Liver (tissue), 9 donors: ENCODE data around the gene ALK. TPM values are rescaled to one million over a fixed set of nuclear protein-coding genes. Genes with fewer than 3 reads are reported as not detected.

Experiments used
- DNase-seq: peaks from one replicate; pipeline ENCODE4 v3.0.0-alpha.2; 2017; ENCODE audit warnings: low spot score
- H3K27ac ChIP-seq, 2 donors: one replicate each; pipeline ENCODE4 v1.7.0; 2013; ENCODE audit warnings: inconsistent platforms in 2 of 2, low read length in 2 of 2, control low read depth in 1 of 2, low read depth in 1 of 2, mild to moderate bottlenecking in 1 of 2
- H3K27me3 ChIP-seq, 4 donors: one replicate each; pipeline versions ENCODE4 v1.6.1 to v1.7.0; 2013; ENCODE audit warnings: low read length in 3 of 4, inconsistent platforms in 1 of 4, mild to moderate bottlenecking in 1 of 4, moderate library complexity in 1 of 4; ENCODE audit not compliant: control insufficient read depth in 4 of 4, insufficient read depth in 4 of 4
- H3K36me3 ChIP-seq, 4 donors: one replicate each; pipeline versions ENCODE4 v1.6.1 to v1.7.0; 2013; ENCODE audit warnings: low read length in 3 of 4, mild to moderate bottlenecking in 3 of 4, low read depth in 1 of 4, moderate library complexity in 1 of 4; ENCODE audit not compliant: control insufficient read depth in 4 of 4, insufficient read depth in 3 of 4
- H3K4me1 ChIP-seq, 4 donors: one replicate each; pipeline versions ENCODE4 v1.6.1 to v1.7.0; 2013; ENCODE audit warnings: low read length in 3 of 4, mild to moderate bottlenecking in 3 of 4, moderate library complexity in 1 of 4; ENCODE audit not compliant: control insufficient read depth in 4 of 4, insufficient read depth in 4 of 4
- H3K4me3 ChIP-seq, 3 donors: one replicate each; pipeline versions ENCODE4 v1.6.1 to v1.7.0; 2013; ENCODE audit warnings: low read length in 3 of 3, control low read depth in 1 of 3, low read depth in 1 of 3, mild to moderate bottlenecking in 1 of 3
- H3K9ac ChIP-seq, 2 donors: one replicate each; pipeline ENCODE4 v1.7.0; 2013; ENCODE audit warnings: low read length in 2 of 2, mild to moderate bottlenecking in 2 of 2, moderate library complexity in 2 of 2, control low read depth in 1 of 2, low read depth in 1 of 2
- H3K9me3 ChIP-seq, 4 donors: one replicate each; pipeline versions ENCODE4 v1.6.1 to v1.7.0; 2013; ENCODE audit warnings: low read length in 3 of 4; ENCODE audit not compliant: control insufficient read depth in 4 of 4
- ATF3 ChIP-seq: IDR thresholded peaks from 2 replicates; pipeline ENCODE4 v1.6.1; 2016; ENCODE audit warnings: antibody characterized with exemption
- EGR1 ChIP-seq, 2 donors: IDR thresholded peaks; 2 replicates each; pipeline ENCODE4 v1.6.1; 2016 to 2018; ENCODE audit warnings: antibody characterized with exemption in 2 of 2, low read depth in 2 of 2
- FOXA1 ChIP-seq: IDR thresholded peaks from 2 replicates; pipeline ENCODE4 v1.6.1; 2016; ENCODE audit warnings: antibody characterized with exemption
- FOXA2 ChIP-seq: IDR thresholded peaks from 2 replicates; pipeline ENCODE4 v1.6.1; 2016; ENCODE audit warnings: antibody characterized with exemption
- GABPA ChIP-seq, 2 donors: IDR thresholded peaks in 1 of 2; conservative IDR thresholded peaks in 1 of 2; 2 replicates each; pipeline ENCODE4 v1.6.1; 2016; ENCODE audit warnings: antibody characterized with exemption in 2 of 2, mild to moderate bottlenecking in 1 of 2, moderate library complexity in 1 of 2
- HNF4A ChIP-seq, 2 donors: conservative IDR thresholded peaks; 2 replicates each; pipeline ENCODE4 v1.6.1; 2016; ENCODE audit warnings: antibody characterized with exemption in 2 of 2, mild to moderate bottlenecking in 2 of 2
- HNF4G ChIP-seq: IDR thresholded peaks from 2 replicates; pipeline ENCODE4 v1.6.1; 2016; ENCODE audit warnings: antibody characterized with exemption
- JUND ChIP-seq, 2 donors: IDR thresholded peaks; 2 replicates each; pipeline ENCODE4 v1.6.1; 2016; ENCODE audit warnings: antibody characterized with exemption in 2 of 2
- NR2F2 ChIP-seq: IDR thresholded peaks from 2 replicates; pipeline ENCODE4 v1.6.1; 2016; ENCODE audit warnings: antibody characterized with exemption
- RAD21 ChIP-seq, 2 donors: IDR thresholded peaks; 2 replicates each; pipeline ENCODE4 v1.6.1; 2016; ENCODE audit warnings: antibody characterized with exemption in 2 of 2, mild to moderate bottlenecking in 2 of 2
- RXRA ChIP-seq, 2 donors: IDR thresholded peaks; 2 replicates each; pipeline ENCODE4 v1.6.1; 2017 to 2018; ENCODE audit warnings: antibody characterized with exemption in 2 of 2, mild to moderate bottlenecking in 1 of 2
- SP1 ChIP-seq: IDR thresholded peaks from 2 replicates; pipeline ENCODE4 v1.6.1; 2018; ENCODE audit warnings: antibody characterized with exemption, mild to moderate bottlenecking
- TAF1 ChIP-seq: conservative IDR thresholded peaks from 2 replicates; pipeline ENCODE4 v1.6.1; 2016; ENCODE audit warnings: antibody characterized with exemption, mild to moderate bottlenecking
- YY1 ChIP-seq: IDR thresholded peaks from 2 replicates; pipeline ENCODE4 v1.6.1; 2016; ENCODE audit warnings: antibody characterized with exemption, mild to moderate bottlenecking
- ZBTB33 ChIP-seq: IDR thresholded peaks from 2 replicates; pipeline ENCODE4 v1.6.1; 2016; ENCODE audit warnings: antibody characterized with exemption
- WGBS: extraction: QIAGEN DNeasy Blood & Tissue Kit; methylation state at CpG from one replicate; pipeline ENCODE4 v1.1.7; 2013; 5-methylcytosine and 5-hydroxymethylcytosine counted together
- polyA plus RNA-seq, 2 donors: library from polyadenylated mRNA; stranded (reverse) in 1 of 2; unstranded in 1 of 2; fragments of 200-250 nt in 1 of 2; fragments of >200 nt in 1 of 2; fragmentation: Nextera tagmentation in 1 of 2; extraction: Ambion mirVana in 1 of 2; gene quantifications; one replicate each; pipeline versions ENCODE4 v1.2.1 to v1.2.3, GENCODE V29; 2013 to 2015
- total RNA-seq, 2 donors: library from RNA; depleted of rRNA; stranded (reverse); fragments of >200 nt; gene quantifications; one replicate each; pipeline ENCODE4 v1.2.3, GENCODE V29; 2014
- TF ChIP-seq, protein P1 (sequence below): IDR thresholded peaks from 2 replicates; pipeline ENCODE4 v1.6.1; 2016; ENCODE audit warnings: antibody characterized with exemption
- TF ChIP-seq, protein P2 (sequence below): IDR thresholded peaks from 2 replicates; pipeline ENCODE4 v1.6.1; 2016; ENCODE audit warnings: antibody characterized with exemption, mild to moderate bottlenecking
- TF ChIP-seq, protein P3 (sequence below): fragments of 150-350 bp; IDR thresholded peaks from 2 replicates; pipeline ENCODE4 v1.5.1; 2017; ENCODE audit warnings: improper control_type of control experiment, low read depth, low read length; ENCODE audit not compliant: missing input control
- donor health status: healthy.
- donor health status: healthy.
- donor health status: healthy.
- donor health status: healthy.
- donor health status: healthy.

Gene ALK
- total and polyA plus RNA-seq, 4 donors = under 0.01 TPM; not detected in 3

DNA sequence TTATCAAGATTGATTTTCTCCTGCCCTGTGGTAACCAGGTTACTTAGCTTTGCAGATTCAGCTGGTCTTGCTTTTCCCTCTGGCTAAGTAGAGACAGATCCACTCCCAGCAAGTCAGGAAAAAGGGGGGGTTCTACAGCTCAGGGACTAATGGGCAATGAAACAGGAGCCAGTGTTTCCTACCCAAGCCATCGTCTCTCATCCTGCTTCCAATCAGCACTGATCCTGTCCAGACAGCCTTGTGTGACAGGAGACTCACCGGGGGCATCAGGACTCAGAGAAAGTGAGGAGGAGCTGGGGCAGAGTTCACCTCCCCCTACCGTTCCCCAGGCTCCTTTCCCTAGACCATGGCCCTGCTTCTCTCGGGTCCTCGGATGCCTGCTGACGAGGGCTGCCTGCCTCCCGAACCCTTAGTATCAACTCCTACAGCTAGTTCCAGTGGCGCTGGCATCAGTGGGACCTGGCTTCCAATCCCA is 307.6 kb downstream of the ALK start:
- no peaks in the 10 kb centered on the region for H3K36me3 ChIP-seq
- peaks cover 0 to 8% (median 2%) of the 10 kb centered on the region in 4 donors for H3K4me1 ChIP-seq
- H3K27me3 ChIP-seq = no peaks in the 10 kb centered on the region
- no peak overlapping the region for H3K9ac ChIP-seq
- H3K9me3 ChIP-seq = no peaks in the 10 kb centered on the region
- no peak for DNase-seq
- 86% methylated on average over 8 of the region's 8 CpGs for WGBS
- no peak overlapping the region for H3K4me3 ChIP-seq
- H3K27ac ChIP-seq = no peak overlapping the region
- TF ChIP-seq HNF4G = no peak
- TF ChIP-seq RXRA (IDR thresholded peaks at IDR 0.05) = no peak
- no peak for TF ChIP-seq RAD21 (IDR thresholded peaks at IDR 0.05)
- TF ChIP-seq, protein P1, sequence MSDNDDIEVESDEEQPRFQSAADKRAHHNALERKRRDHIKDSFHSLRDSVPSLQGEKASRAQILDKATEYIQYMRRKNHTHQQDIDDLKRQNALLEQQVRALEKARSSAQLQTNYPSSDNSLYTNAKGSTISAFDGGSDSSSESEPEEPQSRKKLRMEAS = no peak
- TF ChIP-seq, protein P2, sequence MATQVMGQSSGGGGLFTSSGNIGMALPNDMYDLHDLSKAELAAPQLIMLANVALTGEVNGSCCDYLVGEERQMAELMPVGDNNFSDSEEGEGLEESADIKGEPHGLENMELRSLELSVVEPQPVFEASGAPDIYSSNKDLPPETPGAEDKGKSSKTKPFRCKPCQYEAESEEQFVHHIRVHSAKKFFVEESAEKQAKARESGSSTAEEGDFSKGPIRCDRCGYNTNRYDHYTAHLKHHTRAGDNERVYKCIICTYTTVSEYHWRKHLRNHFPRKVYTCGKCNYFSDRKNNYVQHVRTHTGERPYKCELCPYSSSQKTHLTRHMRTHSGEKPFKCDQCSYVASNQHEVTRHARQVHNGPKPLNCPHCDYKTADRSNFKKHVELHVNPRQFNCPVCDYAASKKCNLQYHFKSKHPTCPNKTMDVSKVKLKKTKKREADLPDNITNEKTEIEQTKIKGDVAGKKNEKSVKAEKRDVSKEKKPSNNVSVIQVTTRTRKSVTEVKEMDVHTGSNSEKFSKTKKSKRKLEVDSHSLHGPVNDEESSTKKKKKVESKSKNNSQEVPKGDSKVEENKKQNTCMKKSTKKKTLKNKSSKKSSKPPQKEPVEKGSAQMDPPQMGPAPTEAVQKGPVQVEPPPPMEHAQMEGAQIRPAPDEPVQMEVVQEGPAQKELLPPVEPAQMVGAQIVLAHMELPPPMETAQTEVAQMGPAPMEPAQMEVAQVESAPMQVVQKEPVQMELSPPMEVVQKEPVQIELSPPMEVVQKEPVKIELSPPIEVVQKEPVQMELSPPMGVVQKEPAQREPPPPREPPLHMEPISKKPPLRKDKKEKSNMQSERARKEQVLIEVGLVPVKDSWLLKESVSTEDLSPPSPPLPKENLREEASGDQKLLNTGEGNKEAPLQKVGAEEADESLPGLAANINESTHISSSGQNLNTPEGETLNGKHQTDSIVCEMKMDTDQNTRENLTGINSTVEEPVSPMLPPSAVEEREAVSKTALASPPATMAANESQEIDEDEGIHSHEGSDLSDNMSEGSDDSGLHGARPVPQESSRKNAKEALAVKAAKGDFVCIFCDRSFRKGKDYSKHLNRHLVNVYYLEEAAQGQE = no peak
- no peak for TF ChIP-seq YY1
- TF ChIP-seq JUND (IDR thresholded peaks at IDR 0.05) = no peak
- no peak for TF ChIP-seq NR2F2
- TF ChIP-seq FOXA2 = no peak

DNA sequence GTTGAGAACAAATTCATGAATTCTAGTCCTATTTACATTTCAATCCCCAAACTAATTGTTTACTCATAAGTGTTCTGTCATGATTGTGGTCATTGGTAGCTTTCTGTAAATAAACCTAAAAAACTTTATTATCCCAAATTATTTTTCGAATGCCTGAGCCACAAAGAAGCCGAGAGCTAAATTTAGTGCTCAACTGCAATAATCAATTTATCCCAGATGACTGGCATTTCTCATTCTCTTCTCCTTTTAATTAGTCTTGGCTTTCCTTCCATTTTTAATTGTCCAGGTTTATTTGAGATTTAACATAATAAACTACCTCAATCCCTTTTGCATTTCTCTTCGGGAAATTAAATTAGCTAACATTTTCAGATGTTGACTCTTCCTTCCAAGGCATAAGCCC is 308.3 kb downstream of the ALK start:
- Histone ChIP-seq H3K4me3 (no peak overlapping the region), H3K9ac (no peak overlapping the region), H3K36me3 (no peaks in the 10 kb centered on the region), H3K9me3 (no peaks in the 10 kb centered on the region), H3K27ac (no peak overlapping the region), H3K27me3 (no peaks in the 10 kb centered on the region), H3K4me1 (peaks cover 0 to 7% (median 2%) of the 10 kb centered on the region in 4 donors)
- 94% methylated on average over 3 of the region's 3 CpGs for WGBS
- DNase-seq = no peak
- TF ChIP-seq JUND (IDR thresholded peaks at IDR 0.05) (no peak), EGR1 (IDR thresholded peaks at IDR 0.05; ENCODE audit: low read depth in 2 of 2) (no peak), RXRA (IDR thresholded peaks at IDR 0.05) (no peak), YY1 (no peak), GABPA (IDR thresholded peaks at IDR 0.05 in 1 of 2, conservative IDR thresholded peaks at IDR 0.05 in 1 of 2) (no peak), HNF4A (conservative IDR thresholded peaks at IDR 0.05) (no peak), NR2F2 (no peak), HNF4G (no peak), RAD21 (IDR thresholded peaks at IDR 0.05) (no peak), ATF3 (no peak), FOXA2 (no peak), SP1 (no peak), ZBTB33 (no peak), FOXA1 (no peak), TAF1 (no peak)
- TF ChIP-seq, protein P1 = no peak
- TF ChIP-seq, protein P2 = no peak
- TF ChIP-seq, protein P3, sequence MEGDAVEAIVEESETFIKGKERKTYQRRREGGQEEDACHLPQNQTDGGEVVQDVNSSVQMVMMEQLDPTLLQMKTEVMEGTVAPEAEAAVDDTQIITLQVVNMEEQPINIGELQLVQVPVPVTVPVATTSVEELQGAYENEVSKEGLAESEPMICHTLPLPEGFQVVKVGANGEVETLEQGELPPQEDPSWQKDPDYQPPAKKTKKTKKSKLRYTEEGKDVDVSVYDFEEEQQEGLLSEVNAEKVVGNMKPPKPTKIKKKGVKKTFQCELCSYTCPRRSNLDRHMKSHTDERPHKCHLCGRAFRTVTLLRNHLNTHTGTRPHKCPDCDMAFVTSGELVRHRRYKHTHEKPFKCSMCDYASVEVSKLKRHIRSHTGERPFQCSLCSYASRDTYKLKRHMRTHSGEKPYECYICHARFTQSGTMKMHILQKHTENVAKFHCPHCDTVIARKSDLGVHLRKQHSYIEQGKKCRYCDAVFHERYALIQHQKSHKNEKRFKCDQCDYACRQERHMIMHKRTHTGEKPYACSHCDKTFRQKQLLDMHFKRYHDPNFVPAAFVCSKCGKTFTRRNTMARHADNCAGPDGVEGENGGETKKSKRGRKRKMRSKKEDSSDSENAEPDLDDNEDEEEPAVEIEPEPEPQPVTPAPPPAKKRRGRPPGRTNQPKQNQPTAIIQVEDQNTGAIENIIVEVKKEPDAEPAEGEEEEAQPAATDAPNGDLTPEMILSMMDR = no peak
